NK-92 treated with Interleukin-12 subunit alpha and Interleukin-12 subunit beta, amount 100 ng/mL, for 24 hours (cell line): ENCODE results near the gene KPNA1.
"Not testable (repeated sequence)": the region's sequence is repeated elsewhere in the genome, so short reads cannot be mapped to it uniquely, and the experiment has no call there.

Experiments used
- DNase-seq: peaks from one replicate; lab custom pipeline; 2025; lab: John Stamatoyannopoulos, UW

KPNA1 gene

GRCh38 chr3:122475316-122475715, 39.4 kb downstream of the KPNA1 start:
- no peak for DNase-seq

GRCh38 chr3:122469659-122470058, 45.1 kb downstream of the KPNA1 start:
- DNase-seq = no peak

GRCh38 chr3:122468896-122469533, 45.7 kb downstream of the KPNA1 start:
- no peak for DNase-seq

GRCh38 chr3:122466701-122467240, 48.0 kb downstream of the KPNA1 start:
- no peak for DNase-seq

- DNase-seq = no peak
These were observed 50.1 kb downstream of the KPNA1 start for GRCh38 chr3:122464659-122465058.

- DNase-seq = no peak
These were observed 52.3 kb downstream of the KPNA1 start for GRCh38 chr3:122462406-122462805.

- no peak for DNase-seq
These were observed 52.9 kb downstream of the KPNA1 start for GRCh38 chr3:122461806-122462205.

GRCh38 chr3:122458992-122459391, 55.7 kb downstream of the KPNA1 start:
- DNase-seq = no peak

GRCh38 chr3:122457706-122458105, 57.0 kb downstream of the KPNA1 start:
- DNase-seq = no peak

GRCh38 chr3:122456074-122456473, 58.7 kb downstream of the KPNA1 start:
- DNase-seq = no peak

GRCh38 chr3:122451371-122451770, 63.4 kb downstream of the KPNA1 start:
- no peak for DNase-seq

GRCh38 chr3:122448218-122448617, 66.5 kb downstream of the KPNA1 start:
- DNase-seq = not testable (repeated sequence)

- DNase-seq = not testable (repeated sequence)
These were observed 70.2 kb downstream of the KPNA1 start for GRCh38 chr3:122444491-122444887.

- DNase-seq = not testable (repeated sequence)
These were observed 70.8 kb downstream of the KPNA1 start for GRCh38 chr3:122443762-122444490.

- no peak for DNase-seq
These were observed 71.6 kb downstream of the KPNA1 start for GRCh38 chr3:122443090-122443489.

GRCh38 chr3:122435950-122436349, 78.8 kb downstream of the KPNA1 start:
- DNase-seq = no peak

- DNase-seq = no peak
These were observed 84.4 kb downstream of the KPNA1 start for GRCh38 chr3:122430371-122430770.

GRCh38 chr3:122427857-122428471, 86.8 kb downstream of the KPNA1 start:
- no peak for DNase-seq

- DNase-seq = no peak
These were observed 92.9 kb downstream of the KPNA1 start for GRCh38 chr3:122421836-122422235.

- DNase-seq = no peak
These were observed 93.6 kb downstream of the KPNA1 start for GRCh38 chr3:122421101-122421500.

GRCh38 chr3:122416966-122417365, 97.8 kb downstream of the KPNA1 start:
- DNase-seq = no peak

GRCh38 chr3:122415762-122416654, 98.7 kb downstream of the KPNA1 start, which contains the start of gene WDR5B:
Gene WDR5B, minus strand, starts transcription at chr3:122416062. Its CDS starts 534 bp downstream, at chr3:122415528.
- DNase-seq = no peak
